ENCODE data around the gene NANOGP8. TPM values are rescaled to one million over a fixed set of nuclear protein-coding genes. Genes with fewer than 3 reads are reported as not detected.

The NANOGP8 gene
- total RNA-seq, 1 experiment from 2014 or later: not detected

GRCh38 chr15:35112346-35112745 is 27.3 kb upstream of the NANOGP8 start:
- CTCF ChIA-PET: no interaction called here
- Histone ChIP-seq H3K27me3 (replicated peaks; ENCODE audit: insufficient read depth, low read depth, low read length, poor library complexity) (no peaks in the 10 kb centered on the region), H3K9me3 (ENCODE audit: low read depth, low read length, poor library complexity, severe bottlenecking) (no peaks in the 10 kb centered on the region), H3K4me1 (ENCODE audit: insufficient read depth, low read length, poor library complexity, severe bottlenecking) (no peaks in the 10 kb centered on the region), H3K36me3 (ENCODE audit: insufficient read depth, low read length, poor library complexity, severe bottlenecking) (no peaks in the 10 kb centered on the region), H3K4me3 (ENCODE audit: low read depth, low read length, poor library complexity, severe bottlenecking) (no peak overlapping the region), H3K27ac (ENCODE audit: low read depth, low read length, poor library complexity, severe bottlenecking) (no peak overlapping the region)
- POLR2A ChIA-PET (ENCODE audit: low non-redundant PET): no interaction called here
- no peak for DNase-seq (ENCODE audit: low spot score)
- intact Hi-C loops (cut with micrococcal nuclease; ENCODE audit: unreplicated experiment): loop anchor here (10.0 kb wide), 1 partner anchor 122 kb away; no protein-coding TSS in a partner anchor
- no TSS peak for BruUV-seq (replicated peaks)
- no peak for TF ChIP-seq CTCF (conservative IDR thresholded peaks at IDR 0.05; ENCODE audit: low read depth, low read length)

- no peak for TF ChIP-seq CTCF (conservative IDR thresholded peaks at IDR 0.05; ENCODE audit: low read depth, low read length)
- TF ChIP-seq EZH2 (IDR thresholded peaks at IDR 0.05; ENCODE audit: borderline replicate concordance, low read depth, low read length, poor library complexity, severe bottlenecking): no peak
- intact Hi-C loops (cut with micrococcal nuclease; ENCODE audit: unreplicated experiment): loop anchor here (10.0 kb wide), 1 partner anchor 123 kb away; no protein-coding TSS in a partner anchor
- Histone ChIP-seq H3K27me3 (replicated peaks; ENCODE audit: insufficient read depth, low read depth, low read length, poor library complexity) (no peaks in the 10 kb centered on the region), H3K4me1 (ENCODE audit: insufficient read depth, low read length, poor library complexity, severe bottlenecking) (no peaks in the 10 kb centered on the region), H3K4me3 (ENCODE audit: low read depth, low read length, poor library complexity, severe bottlenecking) (no peak overlapping the region), H3K27ac (ENCODE audit: low read depth, low read length, poor library complexity, severe bottlenecking) (no peak overlapping the region), H3K36me3 (ENCODE audit: insufficient read depth, low read length, poor library complexity, severe bottlenecking) (no peaks in the 10 kb centered on the region), H3K9me3 (ENCODE audit: low read depth, low read length, poor library complexity, severe bottlenecking) (no peaks in the 10 kb centered on the region)
- CTCF ChIA-PET: no interaction called here
- BruUV-seq (replicated peaks): no TSS peak
- DNase-seq (ENCODE audit: low spot score): no peak
- POLR2A ChIA-PET (ENCODE audit: low non-redundant PET): no interaction called here
These were observed 26.8 kb upstream of the NANOGP8 start for GRCh38 chr15:35111861-35112260.

- TF ChIP-seq EZH2 (IDR thresholded peaks at IDR 0.05; ENCODE audit: borderline replicate concordance, low read depth, low read length, poor library complexity, severe bottlenecking) (no peak), CTCF (conservative IDR thresholded peaks at IDR 0.05; ENCODE audit: low read depth, low read length) (no peak)
- Histone ChIP-seq H3K27me3 (replicated peaks; ENCODE audit: insufficient read depth, low read depth, low read length, poor library complexity) (no peaks in the 10 kb centered on the region), H3K4me3 (ENCODE audit: low read depth, low read length, poor library complexity, severe bottlenecking) (no peak overlapping the region), H3K36me3 (ENCODE audit: insufficient read depth, low read length, poor library complexity, severe bottlenecking) (no peaks in the 10 kb centered on the region), H3K27ac (ENCODE audit: low read depth, low read length, poor library complexity, severe bottlenecking) (no peak overlapping the region), H3K9me3 (ENCODE audit: low read depth, low read length, poor library complexity, severe bottlenecking) (no peaks in the 10 kb centered on the region), H3K4me1 (ENCODE audit: insufficient read depth, low read length, poor library complexity, severe bottlenecking) (no peaks in the 10 kb centered on the region)
- intact Hi-C loops (cut with micrococcal nuclease; ENCODE audit: unreplicated experiment): no loop called here
- no peak for DNase-seq (ENCODE audit: low spot score)
- POLR2A ChIA-PET (ENCODE audit: low non-redundant PET): no interaction called here
- CTCF ChIA-PET: no interaction called here
- BruUV-seq (replicated peaks): no TSS peak
These were observed 23.4 kb upstream of the NANOGP8 start for GRCh38 chr15:35108453-35108852.

All from A673 (cell line).